ENCODE data around the gene RAPH1. TPM values are rescaled to one million over a fixed set of nuclear protein-coding genes. Genes with fewer than 3 reads are reported as not detected.

Gene RAPH1
- total RNA-seq, 3 donors from 2014 or later (not counting 1 experiment from before 2014, with no cell fraction given), result 0.34 to 3.6 (median 1.5) TPM

GRCh38 chr2:203352604-203353255, 182.4 kb downstream of the RAPH1 start:
- no peaks in the 10 kb centered on the region for H3K9me3 ChIP-seq (ENCODE audit: control insufficient read depth, insufficient read depth, low read length)
- H3K4me1 ChIP-seq (ENCODE audit: control insufficient read depth, insufficient read depth, low read length), result no peaks in the 10 kb centered on the region
- H3K9me3 Mint-ChIP-seq, result no peaks in the 10 kb centered on the region
- no peaks in the 10 kb centered on the region for H3K36me3 ChIP-seq (ENCODE audit: control insufficient read depth, insufficient read depth, low read length)
- no peak overlapping the region for H3K4me3 Mint-ChIP-seq
- no peaks in the 10 kb centered on the region for H3K27me3 Mint-ChIP-seq (ENCODE audit: low read depth in 2 of 2)
- H3K27ac ChIP-seq (ENCODE audit: low read length), result no peak overlapping the region
- H3K27ac Mint-ChIP-seq, result no peak overlapping the region
- no peak for DNase-seq
- WGBS (ENCODE audit: insufficient coverage), result 83% methylated on average over 1 of the region's 5 CpGs
- peaks cover 0 to 5% of the 10 kb centered on the region in 2 donors for H3K4me1 Mint-ChIP-seq
- no peak overlapping the region for H3K4me3 ChIP-seq (ENCODE audit: low read length)
- intact Hi-C loops (cut with micrococcal nuclease), result no loop called here
- no peak for ATAC-seq
- H3K27me3 ChIP-seq (ENCODE audit: control insufficient read depth, insufficient read depth, low read length), result no peaks in the 10 kb centered on the region
- H3K36me3 Mint-ChIP-seq, result no peaks in the 10 kb centered on the region
- TF ChIP-seq CTCF (IDR thresholded peaks at IDR 0.05), result no peak

- no peaks in the 10 kb centered on the region for H3K27me3 ChIP-seq (ENCODE audit: control insufficient read depth, insufficient read depth, low read length)
- no peak for TF ChIP-seq CTCF (IDR thresholded peaks at IDR 0.05)
- Mint-ChIP-seq H3K27me3 (ENCODE audit: low read depth in 2 of 2) (no peaks in the 10 kb centered on the region), H3K27ac (no peak overlapping the region), H3K9me3 (no peaks in the 10 kb centered on the region), H3K36me3 (no peaks in the 10 kb centered on the region), H3K4me3 (no peak overlapping the region), H3K4me1 (peaks cover 7 to 11% of the 10 kb centered on the region in 2 donors)
- peaks cover 2% of the 10 kb centered on the region for H3K36me3 ChIP-seq (ENCODE audit: control insufficient read depth, insufficient read depth, low read length)
- 77% methylated on average over 4 of the region's 4 CpGs for WGBS (ENCODE audit: insufficient coverage)
- no peaks in the 10 kb centered on the region for H3K4me1 ChIP-seq (ENCODE audit: control insufficient read depth, insufficient read depth, low read length)
- intact Hi-C loops (cut with micrococcal nuclease), result no loop called here
- no peaks in the 10 kb centered on the region for H3K9me3 ChIP-seq (ENCODE audit: control insufficient read depth, insufficient read depth, low read length)
- no peak for ATAC-seq
- no peak overlapping the region for H3K4me3 ChIP-seq (ENCODE audit: low read length)
- H3K27ac ChIP-seq (ENCODE audit: low read length), result no peak overlapping the region
- no peak for DNase-seq
These were observed 187.7 kb downstream of the RAPH1 start for GRCh38 chr2:203347375-203347774.

GRCh38 chr2:203346612-203347011, 188.5 kb downstream of the RAPH1 start:
- Mint-ChIP-seq H3K4me3 (no peak overlapping the region), H3K27me3 (ENCODE audit: low read depth in 2 of 2) (no peaks in the 10 kb centered on the region), H3K9me3 (no peaks in the 10 kb centered on the region), H3K27ac (no peak overlapping the region), H3K4me1 (peaks cover 7 to 11% of the 10 kb centered on the region in 2 donors), H3K36me3 (no peaks in the 10 kb centered on the region)
- Histone ChIP-seq H3K27me3 (ENCODE audit: control insufficient read depth, insufficient read depth, low read length) (no peaks in the 10 kb centered on the region), H3K4me3 (ENCODE audit: low read length) (no peak overlapping the region), H3K9me3 (ENCODE audit: control insufficient read depth, insufficient read depth, low read length) (no peaks in the 10 kb centered on the region), H3K4me1 (ENCODE audit: control insufficient read depth, insufficient read depth, low read length) (no peaks in the 10 kb centered on the region), H3K27ac (ENCODE audit: low read length) (no peak overlapping the region), H3K36me3 (ENCODE audit: control insufficient read depth, insufficient read depth, low read length) (peaks cover 2% of the 10 kb centered on the region)
- no peak for TF ChIP-seq CTCF (IDR thresholded peaks at IDR 0.05)
- WGBS (ENCODE audit: insufficient coverage), result 100% methylated on average over 1 of the region's 1 CpG
- intact Hi-C loops (cut with micrococcal nuclease), result no loop called here
- DNase-seq (no peak), ATAC-seq (no peak)

GRCh38 chr2:203344667-203345066, 190.4 kb downstream of the RAPH1 start:
- H3K27ac Mint-ChIP-seq, result no peak overlapping the region
- H3K4me1 ChIP-seq (ENCODE audit: control insufficient read depth, insufficient read depth, low read length), result no peaks in the 10 kb centered on the region
- no peak for DNase-seq
- no peak overlapping the region for H3K4me3 ChIP-seq (ENCODE audit: low read length)
- no peaks in the 10 kb centered on the region for H3K9me3 Mint-ChIP-seq
- peaks cover 2% of the 10 kb centered on the region for H3K36me3 ChIP-seq (ENCODE audit: control insufficient read depth, insufficient read depth, low read length)
- intact Hi-C loops (cut with micrococcal nuclease), result no loop called here
- H3K27ac ChIP-seq (ENCODE audit: low read length), result no peak overlapping the region
- no peaks in the 10 kb centered on the region for H3K27me3 Mint-ChIP-seq (ENCODE audit: low read depth in 2 of 2)
- H3K27me3 ChIP-seq (ENCODE audit: control insufficient read depth, insufficient read depth, low read length), result no peaks in the 10 kb centered on the region
- no peaks in the 10 kb centered on the region for H3K9me3 ChIP-seq (ENCODE audit: control insufficient read depth, insufficient read depth, low read length)
- peaks cover 6 to 7% of the 10 kb centered on the region in 2 donors for H3K4me1 Mint-ChIP-seq
- 99% methylated on average over 12 of the region's 12 CpGs for WGBS (ENCODE audit: insufficient coverage)
- TF ChIP-seq CTCF (IDR thresholded peaks at IDR 0.05), result no peak
- H3K4me3 Mint-ChIP-seq, result no peak overlapping the region
- no peaks in the 10 kb centered on the region for H3K36me3 Mint-ChIP-seq
- no peak for ATAC-seq

Data from natural killer cell (primary cell).